ENCODE results near the gene ADCY6. TPM values are rescaled to one million over a fixed set of nuclear protein-coding genes. Genes with fewer than 3 reads are reported as not detected.
A peak's percentile ranks its signal among the peaks of the same experiment; 100 is the strongest.

Gene ADCY6
- total RNA-seq, 2 experiments from 2014 or later = not detected

DNA sequence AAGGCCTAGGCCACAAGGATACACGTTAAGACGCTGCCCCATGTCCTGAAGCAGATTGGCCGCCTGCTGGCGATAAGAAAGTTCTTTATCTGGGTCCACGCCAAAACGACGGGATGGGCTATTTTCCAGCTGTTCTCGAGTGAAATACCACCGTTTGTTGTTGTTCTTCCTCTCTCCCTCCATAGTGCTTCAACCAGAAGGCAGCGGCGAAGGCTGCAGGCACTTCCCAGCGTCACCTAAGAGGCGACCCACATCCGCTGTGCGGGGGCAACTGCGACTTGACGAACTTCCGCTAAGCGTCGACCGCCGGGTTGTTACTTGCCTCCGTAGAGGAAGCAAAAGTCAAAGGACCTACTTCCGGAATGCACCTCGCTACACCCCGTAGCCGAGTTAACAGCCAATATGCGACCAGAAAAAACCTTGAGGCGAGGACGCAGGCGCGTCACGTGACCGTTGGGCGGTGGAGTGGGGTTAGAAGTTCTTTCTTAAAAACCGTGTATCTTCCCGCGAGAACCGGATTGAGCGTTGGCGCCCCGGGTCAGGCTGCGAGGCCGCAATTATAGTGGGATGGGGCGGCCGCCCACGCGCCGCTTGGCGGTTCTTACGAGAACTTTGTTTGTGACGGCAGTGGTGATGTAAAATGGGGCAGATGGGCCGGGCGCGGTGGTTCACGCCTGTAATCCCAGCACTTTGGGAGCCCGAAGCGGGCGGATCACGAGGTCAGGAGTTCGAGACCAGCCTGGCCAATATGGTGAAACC, 72.2 kb downstream of the ADCY6 start, which contains the start of gene CCNT1:
TSS of gene CCNT1 (minus strand) at position 215 of the 759 bp plus-strand sequence. CDS start at position 183, 32 bp downstream.
- H3K4me2 ChIP-seq (ENCODE audit: low read length) = peak within 1 kb of the TSS; percentile 99
- H3K9me2 ChIP-seq (ENCODE audit: insufficient read depth, low read length) = no peaks in the 10 kb centered on the region
- intact Hi-C loops (cut with micrococcal nuclease; ENCODE audit: unreplicated experiment) = loop anchor here (1.0 kb wide), 2 partner anchors 34 to 98 kb away; partner anchors contain the start of gene KANSL2
- peak within 1 kb of the TSS; percentile 82 for H3K27ac ChIP-seq (ENCODE audit: low read depth, low read length, poor library complexity, severe bottlenecking)
- ChIA-PET CTCF (ENCODE audit: unreplicated experiment) (no interaction called here), POLR2A (interaction anchor here (0.6 to 1.4 kb wide), 5 partner anchors 34 to 149 kb away, joined by 3 to 4 read pairs (median 4); partner anchors contain the start of genes KANSL2 and RND1)
- no peak for TF ChIP-seq EZH2phosphoT487 (IDR thresholded peaks at IDR 0.05; ENCODE audit: borderline replicate concordance, low read depth, low read length)
- TF ChIP-seq, protein P1, sequence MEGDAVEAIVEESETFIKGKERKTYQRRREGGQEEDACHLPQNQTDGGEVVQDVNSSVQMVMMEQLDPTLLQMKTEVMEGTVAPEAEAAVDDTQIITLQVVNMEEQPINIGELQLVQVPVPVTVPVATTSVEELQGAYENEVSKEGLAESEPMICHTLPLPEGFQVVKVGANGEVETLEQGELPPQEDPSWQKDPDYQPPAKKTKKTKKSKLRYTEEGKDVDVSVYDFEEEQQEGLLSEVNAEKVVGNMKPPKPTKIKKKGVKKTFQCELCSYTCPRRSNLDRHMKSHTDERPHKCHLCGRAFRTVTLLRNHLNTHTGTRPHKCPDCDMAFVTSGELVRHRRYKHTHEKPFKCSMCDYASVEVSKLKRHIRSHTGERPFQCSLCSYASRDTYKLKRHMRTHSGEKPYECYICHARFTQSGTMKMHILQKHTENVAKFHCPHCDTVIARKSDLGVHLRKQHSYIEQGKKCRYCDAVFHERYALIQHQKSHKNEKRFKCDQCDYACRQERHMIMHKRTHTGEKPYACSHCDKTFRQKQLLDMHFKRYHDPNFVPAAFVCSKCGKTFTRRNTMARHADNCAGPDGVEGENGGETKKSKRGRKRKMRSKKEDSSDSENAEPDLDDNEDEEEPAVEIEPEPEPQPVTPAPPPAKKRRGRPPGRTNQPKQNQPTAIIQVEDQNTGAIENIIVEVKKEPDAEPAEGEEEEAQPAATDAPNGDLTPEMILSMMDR (conservative IDR thresholded peaks at IDR 0.05; ENCODE audit: low read length) = 0 out of 2 replicates have a peak, but pooled peaks have one; percentile 7
- H3K4me3 ChIP-seq (ENCODE audit: low read depth, low read length, poor library complexity, severe bottlenecking) = peak within 1 kb of the TSS; percentile 92
- peaks cover 20% of the 10 kb centered on the region; the same call in 1 of the 2 replicates for H3K9me3 ChIP-seq (ENCODE audit: low read length)
- no TSS peak for BruUV-seq (replicated peaks)
- peaks cover 47% of the 10 kb centered on the region for H3K79me2 ChIP-seq (ENCODE audit: insufficient read depth, low read depth, low read length)
- DNase-seq (ENCODE audit: low spot score) = peak; percentile 100
- no peaks in the 10 kb centered on the region for H4K20me1 ChIP-seq (ENCODE audit: insufficient read depth, low read length)
- H3K36me3 ChIP-seq (ENCODE audit: insufficient read depth, low read length) = peaks cover 35% of the 10 kb centered on the region
- H2AFZ ChIP-seq (ENCODE audit: low read length) = peak within 1 kb of the TSS; percentile 87
- H3K4me1 ChIP-seq (ENCODE audit: insufficient read depth, low read length, poor library complexity, severe bottlenecking) = peaks cover 19% of the 10 kb centered on the region

Small RNA genes within 50 kb of the gene (microRNA-seq; reads per million reads assigned to microRNA genes)
- not detected for gene MIR4701 (ENCODE audit: borderline replicate concordance)

Small RNA genes within 50 kb of the gene (small RNA-seq; reads per million reads assigned to genes)
- gene MIR4701 (not detected), gene RF00019 (not detected)

Other genes with a start within 250 kb of the ADCY6 start
- not detected in 2 replicates for gene LALBA, start 219.0 kb downstream of the ADCY6 start, total RNA-seq (2014; rRNA removed; shearing (Covaris generic))
- gene LALBA, start 219.0 kb downstream of the ADCY6 start, total RNA-seq (2022) = not detected in 2 replicates
- 47.1 and 58.5 TPM in 2 replicates for gene KANSL2, start 106.9 kb downstream of the ADCY6 start, total RNA-seq (2014; rRNA removed; shearing (Covaris generic))
- 52.5 and 52.7 TPM in 2 replicates for gene KANSL2, start 106.9 kb downstream of the ADCY6 start, total RNA-seq (2022)
- 23.6 and 30.9 TPM in 2 replicates for gene CCNT1, start 72.4 kb downstream of the ADCY6 start, total RNA-seq (2014; rRNA removed; shearing (Covaris generic))
- gene CCNT1, start 72.4 kb downstream of the ADCY6 start, total RNA-seq (2022) = 57.7 and 59.1 TPM in 2 replicates
- gene CACNB3, start 29.4 kb upstream of the ADCY6 start, total RNA-seq (2014; rRNA removed; shearing (Covaris generic)) = 5.6 and 5.9 TPM in 2 replicates
- gene CACNB3, start 29.4 kb upstream of the ADCY6 start, total RNA-seq (2022) = 20.6 and 23.0 TPM in 2 replicates
- 91.1 and 101 TPM in 2 replicates for gene DDX23, start 63.1 kb upstream of the ADCY6 start, total RNA-seq (2014; rRNA removed; shearing (Covaris generic))
- gene DDX23, start 63.1 kb upstream of the ADCY6 start, total RNA-seq (2022) = 103 and 119 TPM in 2 replicates
- 6.5 and 7.3 TPM in 2 replicates for gene RND1, start 76.8 kb upstream of the ADCY6 start, total RNA-seq (2014; rRNA removed; shearing (Covaris generic))
- 12.7 and 13.9 TPM in 2 replicates for gene RND1, start 76.8 kb upstream of the ADCY6 start, total RNA-seq (2022)
- 18.7 TPM in 2 replicates for gene FKBP11, start 136.4 kb upstream of the ADCY6 start, total RNA-seq (2014; rRNA removed; shearing (Covaris generic))
- 60.4 and 66.2 TPM in 2 replicates for gene FKBP11, start 136.4 kb upstream of the ADCY6 start, total RNA-seq (2022)
- gene ARF3, start 168.4 kb upstream of the ADCY6 start, total RNA-seq (2014; rRNA removed; shearing (Covaris generic)) = 41.2 and 42.9 TPM in 2 replicates
- gene ARF3, start 168.4 kb upstream of the ADCY6 start, total RNA-seq (2022) = 106 and 133 TPM in 2 replicates
- gene WNT10B, start 182.6 kb upstream of the ADCY6 start, total RNA-seq (2014; rRNA removed; shearing (Covaris generic)) = not detected in 2 replicates
- not detected in 2 replicates for gene WNT10B, start 182.6 kb upstream of the ADCY6 start, total RNA-seq (2022)
- not detected in 2 replicates for gene WNT1, start 189.2 kb upstream of the ADCY6 start, total RNA-seq (2014; rRNA removed; shearing (Covaris generic))
- not detected in 2 replicates for gene WNT1, start 189.2 kb upstream of the ADCY6 start, total RNA-seq (2022)
- gene DDN, start 210.3 kb upstream of the ADCY6 start, total RNA-seq (2014; rRNA removed; shearing (Covaris generic)) = 0.13 and 0.23 TPM in 2 replicates
- gene DDN, start 210.3 kb upstream of the ADCY6 start, total RNA-seq (2022) = 0.18 TPM in 1 of 2 replicates, not detected in the other
- gene PRKAG1, start 229.7 kb upstream of the ADCY6 start, total RNA-seq (2014; rRNA removed; shearing (Covaris generic)) = 22.8 and 23.6 TPM in 2 replicates
- 41.5 and 45.9 TPM in 2 replicates for gene PRKAG1, start 229.7 kb upstream of the ADCY6 start, total RNA-seq (2022)